Skeletal muscle tissue (tissue), 4 donors: ENCODE results near the gene C16orf89. TPM values are rescaled to one million over a fixed set of nuclear protein-coding genes. Genes with fewer than 3 reads are reported as not detected.

Source experiments
- H3K27ac ChIP-seq: one replicate; pipeline ENCODE4 v1.7.0; 2013; ENCODE audit warnings: mild to moderate bottlenecking, low read depth, low read length, inconsistent platforms
- H3K27me3 ChIP-seq, 3 donors: one replicate each; pipeline ENCODE4 v1.7.0; 2013; ENCODE audit warnings: low read length in 3 of 3; ENCODE audit not compliant: control insufficient read depth in 3 of 3, insufficient read depth in 3 of 3
- H3K36me3 ChIP-seq, 3 donors: one replicate each; pipeline ENCODE4 v1.7.0; 2013; ENCODE audit warnings: low read length in 3 of 3; ENCODE audit not compliant: control insufficient read depth in 3 of 3, insufficient read depth in 3 of 3
- H3K4me1 ChIP-seq, 3 donors: one replicate each; pipeline ENCODE4 v1.7.0; 2013; ENCODE audit warnings: low read length in 3 of 3, mild to moderate bottlenecking in 3 of 3; ENCODE audit not compliant: control insufficient read depth in 3 of 3, insufficient read depth in 3 of 3
- H3K4me3 ChIP-seq, 3 donors: one replicate each; pipeline ENCODE4 v1.7.0; 2013; ENCODE audit warnings: low read length in 3 of 3
- H3K9ac ChIP-seq, 3 donors: one replicate each; pipeline ENCODE4 v1.7.0; 2013; ENCODE audit warnings: low read length in 3 of 3, mild to moderate bottlenecking in 3 of 3, moderate library complexity in 2 of 3, low read depth in 1 of 3
- H3K9me3 ChIP-seq, 3 donors: one replicate each; pipeline ENCODE4 v1.7.0; 2013; ENCODE audit warnings: low read length in 3 of 3; ENCODE audit not compliant: control insufficient read depth in 3 of 3
- total RNA-seq: library from RNA; depleted of rRNA; stranded (reverse); fragments of >200 nt; gene quantifications from one replicate; pipeline ENCODE4 v1.2.3, GENCODE V29; 2014
- donor health status: Osteomylitis.

Gene C16orf89
- total RNA-seq, 1 donor from 2014 or later = 2.1 TPM

DNA sequence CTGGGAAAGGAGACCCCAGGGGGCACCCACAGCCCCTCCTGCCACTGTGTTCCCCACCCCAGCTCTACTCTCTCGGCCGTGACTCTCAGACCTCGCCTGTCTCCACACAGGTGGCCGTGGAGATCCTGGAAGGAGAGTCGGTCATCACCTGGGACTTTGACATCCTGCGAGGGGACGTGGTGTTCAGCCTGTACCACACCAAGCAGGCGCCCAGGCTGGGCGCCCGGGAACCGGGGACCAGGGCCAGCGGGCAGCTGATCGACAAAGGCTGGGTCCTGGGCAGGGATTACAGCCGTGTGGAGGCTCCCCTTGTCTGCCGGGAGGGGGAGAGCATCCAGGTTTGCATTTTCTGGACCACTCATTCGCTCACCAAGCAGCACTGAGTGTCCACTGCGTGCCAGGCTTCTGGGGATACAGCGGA is 57.4 kb downstream of the C16orf89 start:
- H3K27me3 ChIP-seq = peaks cover 0 to 2% (median 0%) of the 10 kb centered on the region in 3 donors
- no peak overlapping the region for H3K27ac ChIP-seq
- peaks cover 0 to 2% (median 0%) of the 10 kb centered on the region in 3 donors for H3K4me1 ChIP-seq
- H3K4me3 ChIP-seq = no peak overlapping the region
- H3K9me3 ChIP-seq = no peaks in the 10 kb centered on the region
- H3K36me3 ChIP-seq = peaks cover 0 to 8% (median 3%) of the 10 kb centered on the region in 3 donors
- H3K9ac ChIP-seq = no peak overlapping the region

DNA sequence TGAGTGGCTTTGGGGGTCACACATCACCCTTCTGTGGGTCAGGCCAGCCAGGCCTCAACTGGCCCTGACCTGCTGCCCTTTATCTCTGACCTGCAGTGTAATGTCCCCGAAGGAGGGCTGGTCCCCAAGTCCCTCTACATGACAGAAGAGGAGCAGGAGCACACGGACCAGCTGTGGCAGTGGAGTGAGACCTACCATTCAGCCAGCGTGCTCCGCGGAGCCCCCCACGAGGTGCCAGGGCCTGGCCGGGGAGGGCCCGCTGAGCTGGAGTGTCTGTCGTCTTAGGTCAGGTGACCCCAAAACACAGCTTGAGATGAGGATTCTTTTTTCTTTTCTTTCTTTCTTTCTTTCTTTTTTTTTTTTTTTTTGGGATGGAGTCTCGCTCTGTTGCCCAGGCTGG is 58.5 kb downstream of the C16orf89 start:
- H3K4me1 ChIP-seq = peaks cover 0 to 5% (median 2%) of the 10 kb centered on the region in 3 donors
- H3K36me3 ChIP-seq = peaks cover 0 to 10% (median 3%) of the 10 kb centered on the region in 3 donors
- H3K4me3 ChIP-seq = no peak overlapping the region
- no peaks in the 10 kb centered on the region for H3K9me3 ChIP-seq
- H3K27ac ChIP-seq = no peak overlapping the region
- peaks cover 0 to 2% (median 0%) of the 10 kb centered on the region in 3 donors for H3K27me3 ChIP-seq
- no peak overlapping the region for H3K9ac ChIP-seq

DNA sequence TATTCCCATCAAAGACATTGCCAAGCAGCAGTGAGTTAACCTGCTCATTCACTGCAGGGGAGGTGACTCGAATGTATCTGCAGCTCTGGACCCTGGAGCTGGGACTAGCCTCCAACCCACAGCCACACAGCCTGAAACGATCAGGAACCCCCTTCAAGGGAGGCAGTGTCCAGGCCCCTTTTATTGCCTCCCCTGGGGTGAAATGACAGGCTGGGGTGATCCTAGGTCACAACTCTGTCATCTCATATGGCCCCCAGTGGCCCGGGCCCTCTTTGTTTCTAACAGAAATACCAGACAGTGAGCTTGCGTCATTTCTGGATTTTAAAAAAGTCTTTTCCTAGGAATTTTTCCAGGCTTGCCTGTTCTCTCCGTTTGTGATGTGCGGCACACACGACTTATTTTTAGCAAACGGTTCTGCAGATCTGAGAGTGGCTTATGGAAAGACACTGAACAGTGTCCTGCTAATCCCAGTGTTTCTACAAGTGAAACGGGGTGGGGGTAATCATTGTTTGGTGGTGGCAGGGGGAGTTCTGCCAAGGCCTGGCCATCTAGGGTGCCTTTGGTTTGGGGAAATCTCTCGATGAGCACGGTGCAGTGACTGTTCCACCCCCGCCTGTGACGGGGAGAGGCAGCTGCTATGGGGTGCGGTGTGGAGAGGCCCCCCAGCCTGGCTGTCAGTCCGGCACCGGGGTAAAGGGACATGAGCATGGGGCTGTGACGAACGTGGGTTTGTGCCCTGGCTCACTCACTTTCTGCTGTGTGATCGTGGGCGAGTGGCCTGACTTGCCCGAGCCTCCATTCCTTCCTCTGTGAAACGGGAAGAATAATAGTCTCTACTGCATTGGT is 59.2 kb downstream of the C16orf89 start:
- peaks cover 0 to 10% (median 3%) of the 10 kb centered on the region in 3 donors for H3K36me3 ChIP-seq
- no peak overlapping the region for H3K9ac ChIP-seq
- H3K27me3 ChIP-seq = peaks cover 0 to 2% (median 0%) of the 10 kb centered on the region in 3 donors
- no peak overlapping the region for H3K4me3 ChIP-seq
- peaks cover 0 to 5% (median 2%) of the 10 kb centered on the region in 3 donors for H3K4me1 ChIP-seq
- no peaks in the 10 kb centered on the region for H3K9me3 ChIP-seq
- H3K27ac ChIP-seq = no peak overlapping the region

DNA sequence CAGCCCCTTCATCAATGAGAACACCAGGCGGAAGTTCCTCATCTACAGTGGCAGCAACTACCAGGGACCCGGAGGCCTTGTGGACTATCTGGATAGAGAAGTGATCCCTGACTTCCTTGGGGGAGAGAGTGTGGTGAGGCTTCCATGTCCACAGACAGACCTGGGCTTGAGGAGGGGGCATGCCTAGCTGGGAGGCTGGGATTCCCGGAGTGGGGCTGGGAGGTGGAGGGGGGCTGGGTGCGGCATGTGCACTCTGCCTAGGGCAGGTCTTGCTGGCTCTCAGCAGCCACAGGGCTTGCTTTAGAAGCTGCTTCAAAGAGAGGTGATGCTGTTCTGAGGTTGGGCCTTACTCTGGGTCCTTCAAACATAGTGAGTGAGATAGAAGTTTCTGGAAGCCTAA is 59.8 kb downstream of the C16orf89 start:
- H3K27ac ChIP-seq = no peak overlapping the region
- no peaks in the 10 kb centered on the region for H3K9me3 ChIP-seq
- H3K4me1 ChIP-seq = peaks cover 0 to 5% (median 2%) of the 10 kb centered on the region in 3 donors
- no peak overlapping the region for H3K4me3 ChIP-seq
- no peak overlapping the region for H3K9ac ChIP-seq
- H3K27me3 ChIP-seq = peaks cover 0 to 2% (median 0%) of the 10 kb centered on the region in 3 donors
- peaks cover 0 to 10% (median 3%) of the 10 kb centered on the region in 3 donors for H3K36me3 ChIP-seq

DNA sequence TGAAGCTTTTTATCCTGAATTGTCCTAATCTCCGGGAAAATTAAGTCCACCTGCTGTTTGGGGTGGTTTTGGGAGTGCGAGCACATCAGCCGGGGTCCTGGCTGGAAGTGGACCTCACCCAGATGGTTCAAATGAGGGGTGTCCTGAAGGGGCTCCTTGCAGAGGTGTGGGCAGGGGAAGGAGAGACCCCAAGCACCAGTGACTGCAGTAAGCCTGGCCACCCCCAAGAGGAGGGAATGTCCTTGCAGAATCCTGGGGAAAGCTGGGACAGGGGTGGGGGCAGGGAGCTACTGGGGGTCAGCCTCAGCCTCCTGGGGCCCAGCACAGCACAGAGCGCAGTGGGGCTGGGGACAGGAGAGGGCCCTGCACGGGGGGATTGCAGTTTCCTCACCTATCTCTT is 61.4 kb downstream of the C16orf89 start:
- Histone ChIP-seq H3K4me3 (no peak overlapping the region), H3K9me3 (no peaks in the 10 kb centered on the region), H3K4me1 (peaks cover 0 to 5% (median 0%) of the 10 kb centered on the region in 3 donors), H3K27me3 (peaks cover 0 to 2% (median 0%) of the 10 kb centered on the region in 3 donors), H3K27ac (no peak overlapping the region), H3K36me3 (peaks cover 0 to 7% (median 3%) of the 10 kb centered on the region in 3 donors), H3K9ac (no peak overlapping the region)

DNA sequence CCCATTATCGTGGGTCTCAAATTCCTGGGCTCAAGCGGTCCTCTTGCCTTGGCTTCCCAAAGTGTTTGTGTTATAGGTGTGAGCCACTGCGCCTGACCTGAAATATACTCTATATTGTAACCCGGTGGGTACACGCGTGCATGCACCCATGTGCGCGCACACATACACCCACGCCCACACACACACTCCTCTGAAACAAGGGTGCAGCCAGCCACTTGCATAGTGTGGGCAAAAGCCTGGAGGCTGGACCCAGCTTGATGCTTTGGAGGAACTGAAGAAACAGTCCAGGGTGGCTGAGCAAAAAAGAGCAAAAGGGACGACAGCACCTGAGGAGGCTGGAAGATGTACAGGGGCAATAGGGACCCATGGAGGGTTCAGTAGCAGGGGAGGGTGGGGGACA is 61.9 kb downstream of the C16orf89 start:
- no peak overlapping the region for H3K27ac ChIP-seq
- H3K9ac ChIP-seq = no peak overlapping the region
- H3K36me3 ChIP-seq = peaks cover 0 to 5% (median 3%) of the 10 kb centered on the region in 3 donors
- no peak overlapping the region for H3K4me3 ChIP-seq
- no peaks in the 10 kb centered on the region for H3K9me3 ChIP-seq
- H3K4me1 ChIP-seq = peaks cover 0 to 5% (median 0%) of the 10 kb centered on the region in 3 donors
- peaks cover 0 to 2% (median 0%) of the 10 kb centered on the region in 3 donors for H3K27me3 ChIP-seq

DNA sequence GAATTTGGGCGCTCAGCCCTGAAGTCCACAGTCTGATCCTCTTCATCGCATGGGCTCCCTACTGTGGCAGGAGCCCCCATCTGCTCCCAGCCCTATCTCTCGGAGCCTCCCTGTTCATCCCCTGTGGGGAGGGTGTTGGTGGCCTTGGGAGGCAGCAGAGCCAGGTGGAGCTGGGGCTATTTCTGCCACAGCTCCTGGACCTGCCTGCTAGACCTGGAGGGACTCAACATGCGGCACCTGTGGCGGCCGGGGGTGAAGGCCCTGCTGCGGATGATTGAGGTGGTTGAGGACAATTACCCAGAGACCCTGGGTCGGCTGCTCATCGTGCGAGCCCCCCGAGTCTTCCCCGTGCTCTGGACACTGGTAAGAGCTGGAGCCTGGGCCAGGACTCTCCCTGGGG is 62.5 kb downstream of the C16orf89 start:
- no peak overlapping the region for H3K27ac ChIP-seq
- H3K36me3 ChIP-seq = peaks cover 0 to 5% (median 3%) of the 10 kb centered on the region in 3 donors
- peaks cover 0 to 5% (median 0%) of the 10 kb centered on the region in 3 donors for H3K4me1 ChIP-seq
- no peaks in the 10 kb centered on the region for H3K9me3 ChIP-seq
- H3K9ac ChIP-seq = no peak overlapping the region
- H3K27me3 ChIP-seq = peaks cover 0 to 2% (median 0%) of the 10 kb centered on the region in 3 donors
- H3K4me3 ChIP-seq = no peak overlapping the region

DNA sequence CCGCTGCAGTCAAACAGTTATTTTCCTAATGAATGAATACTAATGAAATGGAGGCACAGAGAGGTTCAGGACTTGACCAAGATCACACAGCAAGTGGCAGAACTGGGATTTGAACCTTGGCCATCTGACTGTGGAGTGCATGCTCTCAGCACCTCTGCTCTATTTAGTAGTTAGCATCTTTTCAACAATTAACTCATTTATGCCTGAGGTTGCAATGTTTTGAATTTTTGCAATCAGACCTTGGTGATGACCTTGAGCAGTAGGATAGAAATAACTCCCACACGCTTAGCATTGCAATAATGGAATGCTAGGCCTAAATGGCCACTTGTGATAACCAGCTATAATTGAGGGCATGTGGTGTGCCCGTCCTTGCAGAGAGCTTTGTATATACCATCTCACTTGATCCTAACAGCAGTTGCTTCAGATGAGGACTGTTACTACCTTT is 63.0 kb downstream of the C16orf89 start:
- H3K4me3 ChIP-seq = no peak overlapping the region
- H3K27ac ChIP-seq = no peak overlapping the region
- peaks cover 0 to 2% (median 0%) of the 10 kb centered on the region in 3 donors for H3K27me3 ChIP-seq
- peaks cover 0 to 5% (median 3%) of the 10 kb centered on the region in 3 donors for H3K36me3 ChIP-seq
- H3K9ac ChIP-seq = no peak overlapping the region
- H3K4me1 ChIP-seq = peaks cover 0 to 5% (median 0%) of the 10 kb centered on the region in 3 donors
- H3K9me3 ChIP-seq = no peaks in the 10 kb centered on the region

DNA sequence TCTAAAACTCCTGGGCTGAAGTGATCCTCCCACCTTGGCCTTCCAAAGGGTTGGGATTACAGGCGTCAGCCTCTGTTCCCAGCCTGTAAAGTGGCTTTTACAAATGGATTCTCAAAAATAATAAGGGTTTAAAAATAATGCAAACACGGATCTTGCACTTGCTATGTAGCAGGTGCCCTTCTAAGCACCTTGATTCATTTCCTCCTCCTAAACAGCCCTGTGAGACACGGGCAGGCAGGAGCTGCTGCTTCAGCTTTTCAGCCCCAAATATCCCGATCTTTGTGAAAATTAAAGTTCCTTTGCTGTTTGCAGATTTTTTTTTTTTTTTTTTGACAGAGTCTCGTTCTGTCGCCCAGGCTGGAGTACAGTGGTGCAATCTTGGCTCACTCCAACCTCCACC is 63.8 kb downstream of the C16orf89 start:
- peaks cover 0 to 2% (median 0%) of the 10 kb centered on the region in 3 donors for H3K27me3 ChIP-seq
- no peak overlapping the region for H3K9ac ChIP-seq
- peaks cover 0 to 5% (median 0%) of the 10 kb centered on the region in 3 donors for H3K4me1 ChIP-seq
- H3K9me3 ChIP-seq = no peaks in the 10 kb centered on the region
- H3K27ac ChIP-seq = no peak overlapping the region
- no peak overlapping the region for H3K4me3 ChIP-seq
- peaks cover 0 to 5% (median 2%) of the 10 kb centered on the region in 3 donors for H3K36me3 ChIP-seq

DNA sequence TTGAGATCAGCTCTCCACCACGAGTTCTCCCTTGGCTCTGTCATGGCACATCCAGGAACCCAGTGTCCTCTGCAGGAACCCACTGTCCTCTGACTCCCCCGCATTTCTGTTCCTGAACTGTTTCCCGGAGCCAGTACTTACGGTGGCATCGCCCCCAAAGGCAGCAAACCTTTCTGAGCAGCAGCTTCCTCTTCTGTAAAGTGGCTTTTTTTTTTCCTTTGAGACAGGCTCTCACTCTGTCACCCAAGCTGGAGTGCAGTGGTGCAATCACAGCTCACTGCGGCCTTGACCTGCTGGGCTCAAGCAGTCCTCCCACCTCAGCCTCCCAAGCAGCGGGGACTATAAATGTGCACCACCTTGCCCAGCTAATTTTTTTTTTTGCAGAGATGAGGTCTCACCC is 64.2 kb downstream of the C16orf89 start:
- Histone ChIP-seq H3K9ac (no peak overlapping the region), H3K36me3 (peaks cover 0 to 5% (median 2%) of the 10 kb centered on the region in 3 donors), H3K9me3 (no peaks in the 10 kb centered on the region), H3K4me3 (no peak overlapping the region), H3K4me1 (peaks cover 0 to 5% (median 0%) of the 10 kb centered on the region in 3 donors), H3K27ac (no peak overlapping the region), H3K27me3 (peaks cover 0 to 2% (median 0%) of the 10 kb centered on the region in 3 donors)
